A549 treated with CORT108297 at 1 μM for 4 hours (cell line): ENCODE data around the gene KNL1. TPM values are rescaled to one million over a fixed set of nuclear protein-coding genes. Genes with fewer than 3 reads are reported as not detected.

Experiments
- total RNA-seq: library from RNA; stranded (reverse); fragments of 200-300 nt; extraction: Qiagen RNA extraction; gene quantifications from 5 replicates; pipeline ENCODE4 v1.2.3, GENCODE V29; 2022

Gene KNL1, protein sequence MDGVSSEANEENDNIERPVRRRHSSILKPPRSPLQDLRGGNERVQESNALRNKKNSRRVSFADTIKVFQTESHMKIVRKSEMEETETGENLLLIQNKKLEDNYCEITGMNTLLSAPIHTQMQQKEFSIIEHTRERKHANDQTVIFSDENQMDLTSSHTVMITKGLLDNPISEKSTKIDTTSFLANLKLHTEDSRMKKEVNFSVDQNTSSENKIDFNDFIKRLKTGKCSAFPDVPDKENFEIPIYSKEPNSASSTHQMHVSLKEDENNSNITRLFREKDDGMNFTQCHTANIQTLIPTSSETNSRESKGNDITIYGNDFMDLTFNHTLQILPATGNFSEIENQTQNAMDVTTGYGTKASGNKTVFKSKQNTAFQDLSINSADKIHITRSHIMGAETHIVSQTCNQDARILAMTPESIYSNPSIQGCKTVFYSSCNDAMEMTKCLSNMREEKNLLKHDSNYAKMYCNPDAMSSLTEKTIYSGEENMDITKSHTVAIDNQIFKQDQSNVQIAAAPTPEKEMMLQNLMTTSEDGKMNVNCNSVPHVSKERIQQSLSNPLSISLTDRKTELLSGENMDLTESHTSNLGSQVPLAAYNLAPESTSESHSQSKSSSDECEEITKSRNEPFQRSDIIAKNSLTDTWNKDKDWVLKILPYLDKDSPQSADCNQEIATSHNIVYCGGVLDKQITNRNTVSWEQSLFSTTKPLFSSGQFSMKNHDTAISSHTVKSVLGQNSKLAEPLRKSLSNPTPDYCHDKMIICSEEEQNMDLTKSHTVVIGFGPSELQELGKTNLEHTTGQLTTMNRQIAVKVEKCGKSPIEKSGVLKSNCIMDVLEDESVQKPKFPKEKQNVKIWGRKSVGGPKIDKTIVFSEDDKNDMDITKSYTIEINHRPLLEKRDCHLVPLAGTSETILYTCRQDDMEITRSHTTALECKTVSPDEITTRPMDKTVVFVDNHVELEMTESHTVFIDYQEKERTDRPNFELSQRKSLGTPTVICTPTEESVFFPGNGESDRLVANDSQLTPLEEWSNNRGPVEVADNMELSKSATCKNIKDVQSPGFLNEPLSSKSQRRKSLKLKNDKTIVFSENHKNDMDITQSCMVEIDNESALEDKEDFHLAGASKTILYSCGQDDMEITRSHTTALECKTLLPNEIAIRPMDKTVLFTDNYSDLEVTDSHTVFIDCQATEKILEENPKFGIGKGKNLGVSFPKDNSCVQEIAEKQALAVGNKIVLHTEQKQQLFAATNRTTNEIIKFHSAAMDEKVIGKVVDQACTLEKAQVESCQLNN (N-terminal part only)
- total RNA-seq = 5.1 to 7.9 TPM (median 6.8 TPM) in 5 replicates

DNA sequence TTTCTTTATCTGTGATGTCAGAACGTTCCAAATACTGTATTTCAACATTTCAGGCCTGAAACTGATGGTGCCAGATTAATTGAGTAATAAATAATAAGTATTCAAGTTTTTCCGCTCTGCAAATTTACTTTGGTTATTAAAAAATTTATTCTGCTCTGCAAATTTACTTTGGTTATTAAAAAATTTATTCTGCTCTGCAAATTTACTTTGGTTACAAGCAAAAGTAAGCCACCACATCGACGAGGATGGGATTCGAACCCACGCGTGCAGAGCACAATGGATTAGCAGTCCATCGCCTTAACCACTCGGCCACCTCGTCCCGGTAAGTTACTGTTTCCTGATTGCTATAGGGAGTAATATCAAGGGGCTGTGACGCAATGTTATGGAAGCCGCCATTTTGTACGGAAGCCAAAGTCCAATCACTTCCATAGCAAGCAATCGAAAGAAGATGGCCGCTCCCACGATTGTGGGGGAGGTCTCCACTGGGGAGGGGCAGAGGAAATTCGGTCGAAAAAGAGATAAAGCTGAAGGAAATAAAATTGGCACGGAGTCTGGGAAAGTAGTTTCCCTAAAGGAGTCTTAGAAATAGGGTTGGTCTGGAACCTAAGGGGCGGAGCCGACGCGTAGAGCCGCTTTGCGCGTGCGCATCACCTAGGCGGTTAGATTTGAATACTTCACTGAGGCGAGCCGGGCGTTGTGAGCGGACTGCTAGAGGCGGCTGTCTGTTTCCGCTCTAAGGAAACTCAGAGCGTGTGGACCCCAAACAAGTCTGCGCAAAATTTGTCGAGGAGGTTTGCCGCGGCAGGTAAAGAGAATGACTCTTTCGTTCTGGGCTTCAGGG lies at the start of gene KNL1:
KNL1 (plus strand) TSS at position 662 of the 841 bp plus-strand sequence. CDS start 8,683 bp downstream, outside the sequence.

DNA sequence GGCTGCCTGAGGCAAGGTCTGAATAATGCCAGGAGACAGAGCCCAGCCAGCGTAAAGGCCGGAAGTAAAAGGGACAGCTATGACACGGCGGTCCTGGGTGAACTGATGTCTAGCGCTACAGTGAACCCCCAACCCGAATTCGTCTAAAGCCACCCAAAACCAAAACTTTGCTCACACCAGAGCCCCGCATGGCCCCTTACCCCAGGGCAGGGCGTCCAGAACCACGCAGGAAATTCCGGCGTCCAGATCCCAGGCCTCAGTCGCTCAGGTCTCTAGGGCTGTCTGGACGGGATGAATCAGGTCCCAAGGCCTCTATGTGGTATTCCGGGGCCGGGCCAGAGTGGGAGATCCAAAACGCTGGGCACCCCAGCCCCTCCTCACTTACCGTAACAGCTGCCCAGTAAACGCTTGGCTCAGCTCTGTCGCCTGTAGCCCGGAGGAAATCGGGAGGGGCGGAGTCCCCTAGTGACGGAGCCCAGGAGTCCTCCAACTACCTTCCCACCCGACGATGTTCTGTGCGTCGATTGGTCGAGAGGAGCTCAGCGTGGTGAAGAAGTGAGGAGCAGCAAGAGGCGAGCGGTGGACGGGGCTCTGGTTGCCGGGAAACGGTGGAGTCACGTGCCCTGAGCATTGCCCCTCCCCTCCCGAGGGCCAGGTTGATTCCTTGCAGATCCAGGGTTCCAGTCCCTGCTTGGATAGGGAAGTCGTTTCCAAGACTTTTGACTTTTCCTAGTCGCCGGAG lies 29.3 kb upstream of the KNL1 start, which contains the start of gene CCDC32:
CCDC32 (minus strand) TSS at position 452 of the 742 bp plus-strand sequence. CDS start 2,027 bp downstream, outside the sequence.

DNA sequence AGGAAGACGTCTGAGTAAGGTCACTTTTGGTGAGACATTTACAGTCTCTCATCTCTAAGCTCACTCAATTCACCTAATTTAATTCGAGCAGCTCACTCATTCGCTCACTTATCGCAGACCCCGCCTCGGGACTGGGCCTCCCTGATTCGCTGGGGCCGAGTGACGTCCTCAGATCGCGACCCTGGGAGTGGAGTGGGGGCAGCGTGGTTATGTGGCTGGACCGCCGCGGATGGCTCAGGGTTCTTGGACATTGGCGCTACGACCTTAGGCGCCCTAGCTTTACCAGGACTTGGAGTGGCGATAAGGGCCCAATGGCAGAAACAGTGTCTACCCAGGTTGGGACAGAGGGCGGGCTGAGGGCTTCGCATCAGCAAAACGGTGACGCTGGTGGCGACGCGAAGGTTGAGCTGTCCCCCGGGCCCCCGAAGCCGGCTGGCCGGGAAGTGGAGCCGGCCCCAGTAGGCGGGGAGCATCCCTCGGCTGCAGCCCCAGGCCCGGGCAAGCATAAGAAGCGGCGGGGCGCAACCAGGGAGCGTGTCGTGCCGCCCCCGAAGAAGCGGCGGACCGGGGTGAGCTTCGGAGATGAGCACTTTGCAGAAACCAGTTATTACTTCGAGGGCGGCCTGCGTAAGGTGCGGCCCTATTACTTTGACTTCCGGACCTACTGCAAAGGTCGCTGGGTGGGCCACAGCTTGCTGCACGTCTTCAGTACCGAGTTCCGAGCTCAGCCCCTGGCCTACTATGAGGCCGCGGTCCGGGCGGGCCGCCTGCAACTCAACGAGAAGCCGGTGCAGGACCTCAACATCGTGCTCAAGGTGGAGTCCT lies 24.7 kb upstream of the KNL1 start, which contains the start of gene RPUSD2:
RPUSD2 (plus strand) TSS at position 171 of the 825 bp plus-strand sequence; CDS start at position 210, 39 bp downstream.

DNA sequence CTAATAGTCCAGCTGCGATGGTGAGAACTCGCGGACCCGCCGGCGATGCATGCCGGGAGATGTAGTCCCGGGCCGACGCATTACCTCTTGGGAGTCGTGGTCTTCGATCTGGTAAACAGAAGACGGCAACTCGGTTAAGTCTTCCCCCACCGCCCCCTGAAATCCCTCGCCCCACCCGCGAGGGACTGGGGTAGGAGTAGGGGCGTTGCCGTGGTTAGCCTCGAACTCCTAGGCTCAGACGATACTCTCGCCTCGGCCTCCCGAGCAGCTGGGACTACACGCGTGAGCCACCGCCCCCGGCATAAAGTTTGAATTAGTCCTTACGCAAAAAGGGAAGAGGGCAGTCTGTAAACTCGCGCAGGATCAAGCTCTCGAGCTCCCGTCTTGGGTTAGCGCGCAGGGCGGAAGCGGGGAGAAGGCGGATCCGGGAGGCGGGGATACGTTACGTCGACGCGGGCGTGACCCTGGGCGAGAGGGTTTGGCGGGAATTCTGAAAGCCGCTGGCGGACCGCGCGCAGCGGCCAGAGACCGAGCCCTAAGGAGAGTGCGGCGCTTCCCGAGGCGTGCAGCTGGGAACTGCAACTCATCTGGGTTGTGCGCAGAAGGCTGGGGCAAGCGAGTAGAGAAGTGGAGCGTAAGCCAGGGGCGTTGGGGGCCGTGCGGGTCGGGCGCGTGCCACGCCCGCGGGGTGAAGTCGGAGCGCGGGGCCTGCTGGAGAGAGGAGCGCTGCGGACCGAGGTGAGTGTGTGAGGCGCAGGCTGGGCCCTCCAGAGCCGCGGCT lies 100.8 kb downstream of the KNL1 start, which contains the start of gene RAD51:
RAD51 (plus strand) TSS at position 487 of the 781 bp plus-strand sequence. CDS start 3,585 bp downstream, outside the sequence.

Other genes with a start within 250 kb of the KNL1 start
- not detected in 5 replicates for gene PHGR1, start 243.2 kb upstream of the KNL1 start, total RNA-seq
- gene DISP2, start 236.0 kb upstream of the KNL1 start, total RNA-seq = 1.1 to 1.9 TPM (median 1.7 TPM) in 5 replicates
- 39.2 to 53.2 TPM (median 44.9 TPM) in 5 replicates for gene KNSTRN, start 211.5 kb upstream of the KNL1 start, total RNA-seq
- 11.1 to 14.0 TPM (median 13.1 TPM) in 5 replicates for gene IVD, start 188.5 kb upstream of the KNL1 start, total RNA-seq
- gene BAHD1, start 153.3 kb upstream of the KNL1 start, total RNA-seq = 9.4 to 13.3 TPM (median 11.8 TPM) in 5 replicates
- 13.4 to 21.6 TPM (median 19.7 TPM) in 5 replicates for gene CHST14, start 123.3 kb upstream of the KNL1 start, total RNA-seq
- gene CCDC32, start 29.2 kb upstream of the KNL1 start, total RNA-seq = 13.4 to 24.2 TPM (median 15.7 TPM) in 5 replicates
- gene RPUSD2, start 24.9 kb upstream of the KNL1 start, total RNA-seq = 11.1 to 17.0 TPM (median 15.5 TPM) in 5 replicates
- 18.1 to 22.0 TPM (median 19.8 TPM) in 5 replicates for gene RAD51, start 100.9 kb downstream of the KNL1 start, total RNA-seq
- 22.5 to 24.4 TPM (median 23.3 TPM) in 5 replicates for gene RMDN3, start 161.0 kb downstream of the KNL1 start, total RNA-seq
- gene GCHFR, start 169.8 kb downstream of the KNL1 start, total RNA-seq = 7.7 to 9.7 TPM (median 8.8 TPM) in 5 replicates
- gene C15orf62, start 175.7 kb downstream of the KNL1 start, total RNA-seq = 0.05 to 0.08 TPM (median 0.08 TPM) in 5 replicates
- 16.7 to 19.7 TPM (median 17.9 TPM) in 5 replicates for gene ZFYVE19, start 212.8 kb downstream of the KNL1 start, total RNA-seq
- gene DNAJC17, start 213.2 kb downstream of the KNL1 start, total RNA-seq = 23.0 to 26.4 TPM (median 25.8 TPM) in 5 replicates
- 0.10 to 0.28 TPM in 2 of 5 replicates, not detected in the others for gene PPP1R14D, start 234.5 kb downstream of the KNL1 start, total RNA-seq
- 0.85 to 1.0 TPM (median 0.88 TPM) in 5 replicates for gene SPINT1, start 249.8 kb downstream of the KNL1 start, total RNA-seq